Epithelial cell of esophagus (primary cell): Measurements from ENCODE around the gene EFS.

Source experiments
- DNase-seq: peaks from one replicate; pipeline ENCODE4 v3.0.0; 2010; ENCODE audit warnings: low read depth
- H3K4me3 ChIP-seq: 2 replicates; pipeline ENCODE4 v1.5.1; 2011; ENCODE audit warnings: mild to moderate bottlenecking, low read length, control low read depth
- TF ChIP-seq, protein P1 (sequence below): IDR thresholded peaks from 2 replicates; pipeline ENCODE4 v1.5.1; 2011; ENCODE audit warnings: low read depth, mild to moderate bottlenecking, low read length, control low read depth, inconsistent platforms; ENCODE audit not compliant: insufficient read depth; ENCODE audit errors: missing control alignments

The EFS gene

DNA sequence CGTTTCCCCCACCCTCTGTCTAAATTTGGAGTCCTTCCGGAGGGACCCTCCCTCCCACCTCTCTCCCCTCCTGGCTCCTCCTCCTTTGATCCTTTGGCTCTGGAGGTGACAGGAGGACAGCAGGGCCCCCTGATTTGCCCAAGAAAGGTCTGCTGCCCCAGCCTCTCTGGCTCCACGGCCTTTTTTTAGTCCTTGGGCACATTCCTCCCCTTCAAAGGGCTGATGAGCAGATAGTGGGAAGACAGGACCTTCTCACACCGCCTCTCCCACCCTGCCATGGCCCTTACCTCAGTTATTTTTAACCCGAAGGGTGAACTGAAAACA is 43.3 kb upstream of the EFS start:
- H3K4me3 ChIP-seq, result no peak overlapping the region
- no peak for DNase-seq
- TF ChIP-seq, protein P1, sequence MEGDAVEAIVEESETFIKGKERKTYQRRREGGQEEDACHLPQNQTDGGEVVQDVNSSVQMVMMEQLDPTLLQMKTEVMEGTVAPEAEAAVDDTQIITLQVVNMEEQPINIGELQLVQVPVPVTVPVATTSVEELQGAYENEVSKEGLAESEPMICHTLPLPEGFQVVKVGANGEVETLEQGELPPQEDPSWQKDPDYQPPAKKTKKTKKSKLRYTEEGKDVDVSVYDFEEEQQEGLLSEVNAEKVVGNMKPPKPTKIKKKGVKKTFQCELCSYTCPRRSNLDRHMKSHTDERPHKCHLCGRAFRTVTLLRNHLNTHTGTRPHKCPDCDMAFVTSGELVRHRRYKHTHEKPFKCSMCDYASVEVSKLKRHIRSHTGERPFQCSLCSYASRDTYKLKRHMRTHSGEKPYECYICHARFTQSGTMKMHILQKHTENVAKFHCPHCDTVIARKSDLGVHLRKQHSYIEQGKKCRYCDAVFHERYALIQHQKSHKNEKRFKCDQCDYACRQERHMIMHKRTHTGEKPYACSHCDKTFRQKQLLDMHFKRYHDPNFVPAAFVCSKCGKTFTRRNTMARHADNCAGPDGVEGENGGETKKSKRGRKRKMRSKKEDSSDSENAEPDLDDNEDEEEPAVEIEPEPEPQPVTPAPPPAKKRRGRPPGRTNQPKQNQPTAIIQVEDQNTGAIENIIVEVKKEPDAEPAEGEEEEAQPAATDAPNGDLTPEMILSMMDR, result no peak

- TF ChIP-seq, protein P1, result no peak
- no peak within 1 kb of the TSS for H3K4me3 ChIP-seq
- DNase-seq, result no peak
Observed at GRCh38 chr14:23407516-23408306, 42.7 kb upstream of the EFS start, which contains the start of gene MYH6. Gene MYH6, minus strand, starts transcription at chr14:23408273. Its CDS starts 1,050 bp downstream, at chr14:23407223.

DNA sequence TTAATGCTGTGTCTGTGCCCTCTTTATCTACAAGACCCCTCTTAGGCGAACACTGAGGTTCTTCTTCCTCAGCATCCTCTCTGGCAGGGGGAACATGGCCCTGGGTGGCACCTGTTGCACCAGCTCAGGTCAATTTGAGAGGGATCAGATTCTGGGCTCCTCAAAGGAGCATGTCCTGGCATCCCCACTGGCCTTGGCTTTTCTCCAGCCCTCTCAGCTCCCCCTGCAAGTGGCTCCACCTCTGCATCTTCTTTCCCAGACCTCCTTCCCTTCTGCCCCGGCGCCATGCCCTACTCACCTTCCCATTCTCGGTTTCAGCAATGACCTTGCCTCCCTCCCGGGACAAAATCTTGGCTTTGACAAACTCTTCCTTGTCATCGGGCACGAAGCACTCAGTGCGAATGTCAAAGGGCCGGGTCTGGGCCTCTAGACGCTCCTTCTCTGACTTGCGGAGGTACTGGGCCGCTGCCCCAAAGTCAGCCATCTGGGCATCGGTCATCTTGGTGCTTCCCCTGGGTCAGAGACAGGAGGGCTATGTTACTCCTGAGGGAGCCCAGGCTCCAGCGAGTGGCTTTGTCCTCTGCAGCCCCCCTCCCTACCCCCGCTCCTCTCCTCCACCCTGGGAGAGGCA is 41.9 kb upstream of the EFS start:
- H3K4me3 ChIP-seq, result no peak overlapping the region
- TF ChIP-seq, protein P1, result no peak
- DNase-seq, result no peak

GRCh38 chr14:23406244-23406643 is 41.3 kb upstream of the EFS start:
- no peak for DNase-seq
- TF ChIP-seq, protein P1, result no peak

DNA sequence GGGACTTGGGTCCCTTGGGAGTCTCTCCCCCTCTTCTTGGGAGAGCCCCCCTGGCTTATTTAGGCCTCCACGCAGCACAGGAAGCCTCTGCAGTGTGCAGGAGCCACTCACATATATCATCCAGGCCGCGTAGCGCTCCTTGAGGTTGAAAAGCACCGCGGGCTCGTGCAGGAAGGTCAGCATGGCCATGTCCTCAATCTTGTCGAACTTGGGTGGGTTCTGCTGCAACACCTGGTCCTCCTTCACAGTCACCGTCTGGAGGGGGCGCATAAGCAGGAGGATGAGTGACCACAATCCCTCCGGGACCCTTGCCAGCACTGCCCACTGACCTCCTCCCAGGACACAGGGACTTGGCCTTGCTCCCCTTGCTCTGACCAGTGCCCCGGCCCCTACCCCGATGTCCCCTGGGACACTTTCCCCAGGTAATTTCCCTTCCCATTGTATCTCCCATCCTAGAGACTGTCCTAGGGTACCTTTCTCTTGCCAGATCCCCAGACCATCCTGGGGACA is 40.6 kb upstream of the EFS start:
- no peak overlapping the region for H3K4me3 ChIP-seq
- DNase-seq, result no peak
- TF ChIP-seq, protein P1, result no peak

More at GRCh38 chr14:23406244-23406643, 41.3 kb upstream of the EFS start:
- H3K4me3 ChIP-seq, result no peak overlapping the region

DNA sequence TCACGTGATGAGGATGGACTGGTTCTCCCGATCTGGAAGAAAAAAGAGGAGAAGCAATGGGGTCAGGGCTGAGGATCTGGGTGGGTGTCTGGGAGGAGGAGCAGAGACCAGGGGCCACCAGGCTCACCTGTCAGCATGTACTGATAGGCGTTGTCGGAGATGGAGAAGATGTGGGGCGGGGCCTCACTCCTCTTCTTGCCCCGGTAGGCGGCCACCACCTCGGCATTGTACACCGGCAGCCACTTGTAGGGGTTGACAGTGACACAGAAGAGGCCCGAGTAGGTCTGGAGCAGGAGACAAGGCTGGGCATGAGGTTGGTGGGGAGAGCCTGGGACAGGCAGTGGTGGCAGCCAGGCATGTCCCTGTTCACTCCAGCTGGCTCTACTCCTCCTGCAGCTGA is 40.1 kb upstream of the EFS start:
- no peak overlapping the region for H3K4me3 ChIP-seq
- no peak for DNase-seq
- TF ChIP-seq, protein P1, result no peak
